Measurements from ENCODE around the gene SPAG9. TPM values are rescaled to one million over a fixed set of nuclear protein-coding genes. Genes with fewer than 3 reads are reported as not detected.

Gene SPAG9
- total RNA-seq, 1 experiment from 2014 or later: 54.3 TPM

- peak overlapping the region; percentile 23 to 31 (median 29); a peak in 2 of 7 replicates for H3K27ac Mint-ChIP-seq
- no peak overlapping the region for H2AFZ ChIP-seq (ENCODE audit: low read length)
- no peak overlapping the region for H3K4ac ChIP-seq (ENCODE audit: low read depth, low read length)
- no peaks in the 10 kb centered on the region for H3K27me3 ChIP-seq (ENCODE audit: insufficient read depth, low read length)
- H3K9me3 Mint-ChIP-seq: no peaks in the 10 kb centered on the region
- H3K4me1 Mint-ChIP-seq: no peaks in the 10 kb centered on the region
- H3K4me2 ChIP-seq (ENCODE audit: insufficient read depth, insufficient read length, low read length): no peak overlapping the region
- H3K23ac ChIP-seq (ENCODE audit: insufficient read length, low read depth, low read length): no peak overlapping the region
- H3K79me2 ChIP-seq (ENCODE audit: insufficient read depth, low read length): no peaks in the 10 kb centered on the region
- no peak overlapping the region for H3K56ac ChIP-seq (ENCODE audit: insufficient read length, low read depth, low read length)
- H4K20me1 ChIP-seq (ENCODE audit: control insufficient read depth, insufficient read depth, insufficient read length): no peaks in the 10 kb centered on the region
- no peaks in the 10 kb centered on the region for H3K36me3 Mint-ChIP-seq (ENCODE audit: insufficient read depth in 1 of 3, low read depth in 3 of 3)
- H2AK5ac ChIP-seq (ENCODE audit: insufficient read length, low read length): no peak overlapping the region
- no peak overlapping the region for H2BK12ac ChIP-seq (ENCODE audit: insufficient read length, low read depth, low read length)
- H2BK120ac ChIP-seq (ENCODE audit: low read depth, low read length, poor library complexity, severe bottlenecking): no peak overlapping the region
- H3K27me3 Mint-ChIP-seq (ENCODE audit: low read depth): no peaks in the 10 kb centered on the region
- peaks cover 4% of the 10 kb centered on the region for H3K79me1 ChIP-seq (ENCODE audit: insufficient read depth, low read depth, low read length, poor library complexity, severe bottlenecking)
- H3K27ac ChIP-seq (ENCODE audit: insufficient read length, low read depth, low read length): no peak overlapping the region
- no peak overlapping the region for H4K8ac ChIP-seq (replicated peaks; ENCODE audit: insufficient read length, low read depth, low read length)
- no CpG with 5 or more reads among the region's 1 CpG for WGBS (ENCODE audit: extremely low coverage, insufficient read length, low lambda C conversion rate)
- TF ChIP-seq, protein P1, sequence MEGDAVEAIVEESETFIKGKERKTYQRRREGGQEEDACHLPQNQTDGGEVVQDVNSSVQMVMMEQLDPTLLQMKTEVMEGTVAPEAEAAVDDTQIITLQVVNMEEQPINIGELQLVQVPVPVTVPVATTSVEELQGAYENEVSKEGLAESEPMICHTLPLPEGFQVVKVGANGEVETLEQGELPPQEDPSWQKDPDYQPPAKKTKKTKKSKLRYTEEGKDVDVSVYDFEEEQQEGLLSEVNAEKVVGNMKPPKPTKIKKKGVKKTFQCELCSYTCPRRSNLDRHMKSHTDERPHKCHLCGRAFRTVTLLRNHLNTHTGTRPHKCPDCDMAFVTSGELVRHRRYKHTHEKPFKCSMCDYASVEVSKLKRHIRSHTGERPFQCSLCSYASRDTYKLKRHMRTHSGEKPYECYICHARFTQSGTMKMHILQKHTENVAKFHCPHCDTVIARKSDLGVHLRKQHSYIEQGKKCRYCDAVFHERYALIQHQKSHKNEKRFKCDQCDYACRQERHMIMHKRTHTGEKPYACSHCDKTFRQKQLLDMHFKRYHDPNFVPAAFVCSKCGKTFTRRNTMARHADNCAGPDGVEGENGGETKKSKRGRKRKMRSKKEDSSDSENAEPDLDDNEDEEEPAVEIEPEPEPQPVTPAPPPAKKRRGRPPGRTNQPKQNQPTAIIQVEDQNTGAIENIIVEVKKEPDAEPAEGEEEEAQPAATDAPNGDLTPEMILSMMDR (conservative IDR thresholded peaks at IDR 0.05): no peak
- H3K4me3 Mint-ChIP-seq: no peak overlapping the region
- no peak for DNase-seq
- H4K5ac ChIP-seq (ENCODE audit: insufficient read length, low read depth, low read length): no peak overlapping the region
- no peaks in the 10 kb centered on the region for H3K4me1 ChIP-seq (ENCODE audit: insufficient read depth, low read length)
- no peaks in the 10 kb centered on the region for H3K23me2 ChIP-seq (ENCODE audit: insufficient read length, low read depth, low read length, poor library complexity, severe bottlenecking)
- H2BK20ac ChIP-seq (ENCODE audit: low read depth, low read length, poor library complexity, severe bottlenecking): no peak overlapping the region
- H3T11ph ChIP-seq (ENCODE audit: low read length): no peak overlapping the region
- no peak overlapping the region for H2BK5ac ChIP-seq (ENCODE audit: insufficient read length, low read length)
- H2BK15ac ChIP-seq (ENCODE audit: low read depth, low read length): no peak overlapping the region
- H3K14ac ChIP-seq (ENCODE audit: insufficient read depth, low read length): no peak overlapping the region; the same call in 1 of the 2 replicates
- H3K9me3 ChIP-seq (ENCODE audit: control insufficient read depth, low read depth, low read length): no peaks in the 10 kb centered on the region
- H4K91ac ChIP-seq (ENCODE audit: insufficient read length, low read depth, low read length): no peak overlapping the region
- no peak overlapping the region for H3K9ac ChIP-seq (ENCODE audit: extremely low read depth, insufficient read length, low read length)
- H3K18ac ChIP-seq (ENCODE audit: insufficient read length, low read depth, low read length): no peak overlapping the region
Observed at GRCh38 chr17:51065466-51065865, 55.2 kb downstream of the SPAG9 start.

Data from H9 (cell line).